Measurements from ENCODE around the gene SORL1-AS1.

The SORL1-AS1 gene

DNA sequence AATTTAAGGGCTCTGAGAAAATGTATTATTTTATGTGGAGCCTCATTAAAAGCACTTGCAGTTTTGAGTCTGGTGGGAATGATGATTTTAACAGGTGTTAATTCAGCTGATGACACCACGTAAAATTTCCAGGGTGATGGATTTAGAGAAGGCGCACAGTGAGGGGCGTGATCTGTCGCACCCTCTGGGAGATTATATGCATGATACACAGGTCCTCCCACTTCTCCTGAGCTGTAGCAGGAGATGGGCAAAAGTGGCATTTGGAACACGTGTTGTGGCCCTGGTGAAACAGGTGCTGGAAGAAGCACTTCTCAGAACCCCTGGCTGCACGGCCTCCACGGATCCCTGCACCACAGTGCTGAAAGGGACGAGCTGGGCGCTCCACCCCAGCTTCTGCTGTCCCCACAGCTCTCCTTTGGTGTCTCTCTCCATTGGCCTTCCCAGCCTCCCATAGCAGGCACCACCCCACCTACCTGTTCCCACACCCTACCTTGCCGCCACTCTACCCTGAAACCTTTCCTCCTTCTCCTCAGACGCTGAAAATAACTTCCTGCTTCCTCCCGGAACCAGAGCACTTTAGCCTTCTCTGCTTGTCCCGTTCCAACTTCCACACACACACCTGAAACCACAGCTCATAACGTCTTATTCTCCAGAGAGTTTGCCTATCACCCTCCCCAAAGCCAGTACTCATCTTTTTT lies 7.5 kb downstream of the SORL1-AS1 start:
- H3K4me1 ChIP-seq (ENCODE audit: control insufficient read depth, insufficient read depth, low read length), result no peaks in the 10 kb centered on the region
- no peak overlapping the region for H3K4me3 ChIP-seq (ENCODE audit: low read length)
- H3K27me3 ChIP-seq (ENCODE audit: control insufficient read depth, insufficient read depth, low read length), result no peaks in the 10 kb centered on the region
- no peak overlapping the region for H3K9ac ChIP-seq (ENCODE audit: low read length)
- no peak overlapping the region for H3K27ac ChIP-seq (ENCODE audit: low read depth, low read length)
- no peaks in the 10 kb centered on the region for H3K36me3 ChIP-seq (ENCODE audit: control insufficient read depth, insufficient read depth, low read length)

DNA sequence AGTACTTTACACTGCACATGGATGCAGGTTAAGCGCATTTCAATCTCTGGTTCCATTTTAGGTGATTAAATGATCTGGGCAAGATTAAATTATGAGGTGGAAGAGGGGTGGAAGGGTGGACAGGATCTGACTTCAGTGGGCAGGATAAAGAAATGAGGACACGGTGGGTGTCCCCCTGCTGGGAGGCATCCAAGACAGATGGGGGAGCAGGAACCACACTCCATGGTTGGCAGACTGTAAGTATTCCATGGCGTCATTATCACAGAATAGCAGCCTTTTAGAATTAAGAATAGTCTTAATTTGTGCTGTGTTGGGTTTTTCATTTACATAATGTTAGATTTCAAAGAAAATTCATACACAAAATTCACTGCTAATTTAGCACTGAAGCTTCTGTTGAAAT lies 8.2 kb downstream of the SORL1-AS1 start:
- H3K4me1 ChIP-seq (ENCODE audit: control insufficient read depth, insufficient read depth, low read length), result no peaks in the 10 kb centered on the region
- no peaks in the 10 kb centered on the region for H3K36me3 ChIP-seq (ENCODE audit: control insufficient read depth, insufficient read depth, low read length)
- no peak overlapping the region for H3K27ac ChIP-seq (ENCODE audit: low read depth, low read length)
- no peaks in the 10 kb centered on the region for H3K27me3 ChIP-seq (ENCODE audit: control insufficient read depth, insufficient read depth, low read length)
- no peak overlapping the region for H3K4me3 ChIP-seq (ENCODE audit: low read length)
- H3K9ac ChIP-seq (ENCODE audit: low read length), result no peak overlapping the region

DNA sequence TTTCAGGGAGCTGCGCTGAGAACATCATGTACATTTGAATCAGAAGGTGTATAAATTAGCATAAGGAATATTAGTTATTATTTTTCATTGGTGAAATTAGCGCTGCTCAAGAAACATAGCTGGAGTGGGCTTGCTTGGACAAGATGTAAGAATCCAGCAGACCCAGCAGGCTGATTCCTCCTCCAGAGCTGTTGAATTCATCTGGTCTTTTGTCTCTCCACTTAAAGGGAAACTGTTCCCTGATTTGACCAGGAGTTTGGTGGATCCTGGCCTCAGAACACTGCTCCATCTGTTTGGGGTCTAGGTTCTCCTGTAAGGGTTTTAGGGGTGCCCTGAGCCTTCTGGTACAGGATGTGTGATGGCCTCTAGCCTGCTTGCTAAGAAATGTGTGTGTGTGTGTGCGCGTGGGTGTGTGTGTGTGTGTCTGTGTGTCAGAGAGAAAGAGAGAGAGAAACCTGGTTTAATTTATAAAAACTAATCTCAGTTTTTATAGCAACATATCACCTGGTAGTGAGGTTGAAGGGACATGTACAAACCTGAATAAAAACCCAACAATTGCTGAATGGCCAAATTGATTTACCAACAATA lies 9.0 kb downstream of the SORL1-AS1 start:
- Histone ChIP-seq H3K4me3 (ENCODE audit: low read length) (no peak overlapping the region), H3K9ac (ENCODE audit: low read length) (no peak overlapping the region), H3K27ac (ENCODE audit: low read depth, low read length) (no peak overlapping the region), H3K4me1 (ENCODE audit: control insufficient read depth, insufficient read depth, low read length) (no peaks in the 10 kb centered on the region), H3K27me3 (ENCODE audit: control insufficient read depth, insufficient read depth, low read length) (no peaks in the 10 kb centered on the region), H3K36me3 (ENCODE audit: control insufficient read depth, insufficient read depth, low read length) (no peaks in the 10 kb centered on the region)

DNA sequence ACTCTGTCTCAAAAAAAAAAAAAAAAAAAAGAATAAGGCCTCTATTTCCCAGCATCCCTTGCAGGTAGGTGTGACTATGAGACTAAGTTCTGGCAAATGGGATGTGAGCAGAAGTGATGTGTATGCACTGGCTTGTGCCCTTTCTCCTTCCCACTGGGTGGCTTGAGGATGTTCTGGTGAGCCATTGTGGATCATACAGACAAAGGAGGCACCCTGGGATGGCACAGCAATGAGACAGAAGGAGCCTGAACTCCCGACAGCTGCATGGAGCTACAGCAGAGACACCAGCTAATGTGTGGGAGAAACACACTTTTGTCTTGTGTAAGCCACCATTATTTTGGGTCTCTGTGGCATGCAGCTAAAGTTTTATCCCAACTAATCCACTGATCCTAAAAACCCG lies 11.2 kb downstream of the SORL1-AS1 start:
- no peaks in the 10 kb centered on the region for H3K4me1 ChIP-seq (ENCODE audit: control insufficient read depth, insufficient read depth, low read length)
- no peak overlapping the region for H3K27ac ChIP-seq (ENCODE audit: low read depth, low read length)
- no peak overlapping the region for H3K4me3 ChIP-seq (ENCODE audit: low read length)
- H3K27me3 ChIP-seq (ENCODE audit: control insufficient read depth, insufficient read depth, low read length), result no peaks in the 10 kb centered on the region
- H3K36me3 ChIP-seq (ENCODE audit: control insufficient read depth, insufficient read depth, low read length), result no peaks in the 10 kb centered on the region
- no peak overlapping the region for H3K9ac ChIP-seq (ENCODE audit: low read length)

DNA sequence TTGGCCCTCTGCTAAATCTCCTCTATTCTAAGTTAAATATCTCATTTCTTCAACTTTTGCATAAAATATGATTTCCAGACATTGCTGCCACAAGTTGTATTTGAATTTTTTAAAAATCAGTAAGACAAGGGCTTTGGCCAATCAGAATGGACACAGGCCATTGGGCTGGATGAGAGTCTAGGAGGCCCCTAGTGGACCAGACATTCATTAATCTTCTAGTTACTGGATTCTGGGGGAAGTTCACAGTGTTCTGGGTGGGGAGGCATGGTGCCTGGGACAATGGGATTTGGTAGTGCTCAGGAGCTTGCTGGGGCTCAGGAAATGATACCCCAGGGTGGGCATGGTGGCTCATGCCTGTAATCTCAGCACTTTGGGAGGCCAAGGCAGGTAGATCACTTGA lies 13.0 kb downstream of the SORL1-AS1 start:
- H3K27ac ChIP-seq (ENCODE audit: low read depth, low read length), result no peak overlapping the region
- no peaks in the 10 kb centered on the region for H3K27me3 ChIP-seq (ENCODE audit: control insufficient read depth, insufficient read depth, low read length)
- no peaks in the 10 kb centered on the region for H3K36me3 ChIP-seq (ENCODE audit: control insufficient read depth, insufficient read depth, low read length)
- no peaks in the 10 kb centered on the region for H3K4me1 ChIP-seq (ENCODE audit: control insufficient read depth, insufficient read depth, low read length)
- no peak overlapping the region for H3K4me3 ChIP-seq (ENCODE audit: low read length)
- H3K9ac ChIP-seq (ENCODE audit: low read length), result no peak overlapping the region

DNA sequence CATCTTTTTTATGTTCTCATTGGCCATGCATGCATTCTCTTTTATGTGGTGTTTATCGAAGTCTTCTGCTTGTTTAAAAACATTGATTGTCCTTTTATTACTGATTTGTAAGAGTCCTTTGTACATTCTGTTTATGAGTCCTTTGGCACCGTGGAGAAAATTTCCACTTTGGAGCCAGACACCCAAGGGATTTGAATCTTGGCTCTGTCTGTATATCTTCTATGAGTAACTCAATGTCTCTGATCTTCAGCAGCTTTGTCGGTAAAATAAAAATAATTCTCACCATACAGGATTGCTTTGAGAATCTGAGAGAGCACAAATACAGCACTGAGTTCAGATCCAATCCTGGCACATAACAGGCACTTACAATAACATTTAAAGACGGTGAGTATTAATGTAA lies 13.4 kb downstream of the SORL1-AS1 start:
- Histone ChIP-seq H3K27ac (ENCODE audit: low read depth, low read length) (no peak overlapping the region), H3K36me3 (ENCODE audit: control insufficient read depth, insufficient read depth, low read length) (no peaks in the 10 kb centered on the region), H3K4me3 (ENCODE audit: low read length) (no peak overlapping the region), H3K9ac (ENCODE audit: low read length) (no peak overlapping the region), H3K4me1 (ENCODE audit: control insufficient read depth, insufficient read depth, low read length) (no peaks in the 10 kb centered on the region), H3K27me3 (ENCODE audit: control insufficient read depth, insufficient read depth, low read length) (no peaks in the 10 kb centered on the region)

DNA sequence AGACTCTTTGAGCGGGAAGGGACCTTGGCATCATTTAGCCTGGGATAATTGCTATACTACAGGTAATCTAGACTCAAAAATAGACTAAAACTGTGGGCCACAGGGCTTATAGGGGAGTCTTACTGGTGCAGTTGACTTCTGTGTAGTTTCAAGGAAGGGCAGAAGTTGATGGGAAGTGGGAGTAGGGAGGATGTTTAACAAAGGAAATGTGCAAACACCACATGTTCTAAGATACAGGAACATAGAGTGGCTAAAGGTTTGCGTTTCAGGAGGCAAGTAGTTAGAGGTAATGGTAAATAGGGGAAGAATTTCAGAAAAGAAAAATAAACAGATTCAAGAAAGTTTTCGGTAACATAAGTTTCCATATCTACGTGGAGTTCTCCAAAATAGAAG lies 15.1 kb downstream of the SORL1-AS1 start:
- Histone ChIP-seq H3K9ac (ENCODE audit: low read length) (no peak overlapping the region), H3K4me1 (ENCODE audit: control insufficient read depth, insufficient read depth, low read length) (no peaks in the 10 kb centered on the region), H3K27ac (ENCODE audit: low read depth, low read length) (no peak overlapping the region), H3K4me3 (ENCODE audit: low read length) (no peak overlapping the region), H3K36me3 (ENCODE audit: control insufficient read depth, insufficient read depth, low read length) (no peaks in the 10 kb centered on the region), H3K27me3 (ENCODE audit: control insufficient read depth, insufficient read depth, low read length) (no peaks in the 10 kb centered on the region)

DNA sequence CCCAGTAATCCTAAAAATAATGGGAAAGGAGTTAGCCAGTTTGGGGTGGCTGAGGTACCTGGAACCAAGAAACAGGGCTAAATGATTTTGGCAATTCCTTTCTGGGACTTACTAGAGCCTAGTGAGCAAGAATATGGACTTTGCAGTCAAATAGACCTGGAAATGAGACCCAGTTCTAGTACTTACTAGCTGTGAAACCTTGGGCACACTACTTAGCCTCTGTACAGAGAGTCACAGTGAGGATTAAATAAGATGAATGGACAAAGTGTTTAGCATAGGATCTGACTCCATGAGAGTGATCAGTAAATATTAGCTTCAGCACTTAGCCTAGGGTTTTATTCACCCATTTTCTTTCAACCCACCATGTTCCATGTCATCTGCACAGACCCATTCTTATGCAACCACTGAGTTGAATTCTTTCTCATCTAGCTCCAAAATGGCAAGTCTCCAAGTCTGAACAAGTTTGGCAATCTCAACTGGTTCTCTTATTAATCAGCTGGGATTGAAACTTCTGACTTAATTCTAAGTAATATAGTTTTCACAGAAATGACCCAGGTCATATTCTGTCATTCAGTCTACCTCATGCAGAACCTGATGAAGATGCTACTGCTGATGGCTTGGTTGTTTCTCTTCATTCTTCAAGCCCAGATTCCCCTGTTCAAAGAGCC lies 15.6 kb downstream of the SORL1-AS1 start:
- no peaks in the 10 kb centered on the region for H3K36me3 ChIP-seq (ENCODE audit: control insufficient read depth, insufficient read depth, low read length)
- H3K27ac ChIP-seq (ENCODE audit: low read depth, low read length), result no peak overlapping the region
- H3K9ac ChIP-seq (ENCODE audit: low read length), result no peak overlapping the region
- H3K4me1 ChIP-seq (ENCODE audit: control insufficient read depth, insufficient read depth, low read length), result no peaks in the 10 kb centered on the region
- H3K27me3 ChIP-seq (ENCODE audit: control insufficient read depth, insufficient read depth, low read length), result no peaks in the 10 kb centered on the region
- no peak overlapping the region for H3K4me3 ChIP-seq (ENCODE audit: low read length)

DNA sequence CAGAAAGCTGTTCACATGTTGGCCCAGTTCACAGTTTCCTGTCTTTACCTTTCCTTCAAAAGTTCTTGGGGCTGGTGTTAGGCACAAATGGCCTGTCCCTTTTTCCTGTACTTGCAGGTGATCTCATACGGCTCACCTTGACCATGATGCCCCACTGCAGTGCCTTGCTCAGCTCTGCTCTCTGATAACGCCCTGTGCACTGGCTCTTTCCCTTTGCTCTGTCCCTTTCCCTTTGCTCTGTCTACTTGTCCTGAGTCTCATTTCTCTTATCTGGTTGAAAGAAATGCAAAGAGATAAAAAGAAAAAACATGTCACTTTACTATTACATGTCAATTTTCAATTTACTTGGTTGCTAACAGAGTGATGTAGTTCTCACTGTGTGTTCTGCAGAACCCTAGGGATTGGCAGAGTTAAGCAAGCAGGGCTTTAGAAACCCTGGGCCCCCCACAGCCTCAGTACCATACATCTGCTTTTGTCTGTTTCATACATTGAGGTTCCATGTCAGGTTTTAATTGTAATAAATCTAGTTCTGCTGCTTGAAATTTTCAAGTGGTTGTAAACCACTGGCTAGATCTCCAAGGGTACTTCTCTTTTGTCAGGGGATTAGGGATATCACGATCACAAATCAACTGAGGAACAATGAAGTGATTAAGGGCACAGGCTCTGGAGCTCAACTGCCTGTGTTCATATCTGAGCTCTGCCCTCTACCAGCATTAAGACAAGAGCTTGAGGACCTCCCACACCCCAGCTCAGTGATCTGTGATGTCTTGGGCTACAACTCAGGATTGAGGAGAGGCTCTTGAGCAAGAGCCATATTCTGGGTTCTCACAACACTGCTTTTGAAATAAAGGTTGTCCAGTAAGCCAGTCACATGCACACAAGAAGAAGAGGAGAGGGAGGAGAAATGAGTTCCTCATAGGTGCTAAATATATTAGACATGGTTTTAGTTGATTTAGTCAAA lies 16.9 kb downstream of the SORL1-AS1 start:
- H3K4me1 ChIP-seq (ENCODE audit: control insufficient read depth, insufficient read depth, low read length), result no peaks in the 10 kb centered on the region
- no peaks in the 10 kb centered on the region for H3K36me3 ChIP-seq (ENCODE audit: control insufficient read depth, insufficient read depth, low read length)
- H3K27ac ChIP-seq (ENCODE audit: low read depth, low read length), result no peak overlapping the region
- no peaks in the 10 kb centered on the region for H3K27me3 ChIP-seq (ENCODE audit: control insufficient read depth, insufficient read depth, low read length)
- H3K9ac ChIP-seq (ENCODE audit: low read length), result no peak overlapping the region
- H3K4me3 ChIP-seq (ENCODE audit: low read length), result no peak overlapping the region

DNA sequence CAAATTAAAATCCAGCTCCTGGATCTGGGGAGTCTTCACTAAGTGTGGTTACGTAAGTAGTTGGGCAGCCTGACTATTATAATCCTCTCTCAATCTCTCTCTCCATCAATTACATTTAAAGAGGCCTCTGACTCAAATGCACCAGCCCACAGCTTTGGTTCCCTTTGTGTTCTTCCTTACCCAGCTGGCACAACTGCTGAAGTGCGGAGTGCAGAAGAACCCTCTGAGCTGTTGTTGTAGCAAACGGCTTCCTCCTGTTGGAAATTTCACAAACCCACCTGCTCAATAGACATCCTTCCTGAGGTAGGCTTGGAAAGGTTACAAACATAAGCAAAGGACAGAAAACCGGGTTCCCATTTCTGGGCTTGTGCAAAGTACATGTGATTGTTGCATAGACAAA lies 17.6 kb downstream of the SORL1-AS1 start:
- H3K9ac ChIP-seq (ENCODE audit: low read length), result no peak overlapping the region
- H3K36me3 ChIP-seq (ENCODE audit: control insufficient read depth, insufficient read depth, low read length), result no peaks in the 10 kb centered on the region
- H3K4me1 ChIP-seq (ENCODE audit: control insufficient read depth, insufficient read depth, low read length), result no peaks in the 10 kb centered on the region
- H3K27me3 ChIP-seq (ENCODE audit: control insufficient read depth, insufficient read depth, low read length), result no peaks in the 10 kb centered on the region
- no peak overlapping the region for H3K4me3 ChIP-seq (ENCODE audit: low read length)
- no peak overlapping the region for H3K27ac ChIP-seq (ENCODE audit: low read depth, low read length)

DNA sequence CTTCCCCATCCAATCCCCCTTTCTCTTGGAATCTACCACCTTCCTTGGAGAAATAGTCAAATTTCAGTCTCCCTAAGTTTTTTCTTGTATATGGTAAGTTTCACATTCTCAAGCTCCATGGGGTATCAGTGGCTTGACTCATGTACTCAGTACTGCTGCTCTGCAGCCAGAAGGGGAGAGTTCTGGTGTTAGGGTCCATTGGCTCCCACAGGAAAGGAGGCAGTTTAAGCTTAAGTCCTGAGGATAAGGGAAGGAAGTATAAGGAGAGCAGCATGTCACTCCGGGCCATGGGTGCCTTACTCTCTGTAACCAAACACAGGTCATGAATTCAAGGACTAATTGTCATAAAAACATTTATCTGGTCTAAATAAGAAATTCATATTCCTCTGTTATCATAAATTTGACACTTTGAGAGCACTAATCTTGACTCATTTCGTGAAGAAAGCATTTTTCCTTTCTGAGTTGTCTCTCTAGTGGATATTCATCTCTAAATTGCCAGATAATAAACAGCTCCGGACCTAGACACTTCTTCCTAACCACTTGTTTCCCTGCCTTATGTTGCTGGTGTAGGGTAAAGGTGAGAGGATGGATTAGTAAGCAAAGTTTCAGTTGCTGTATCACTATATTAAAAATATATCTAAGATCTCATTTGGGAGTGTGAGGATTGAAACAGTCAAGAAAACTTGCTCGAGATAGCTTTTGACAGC lies 20.8 kb downstream of the SORL1-AS1 start:
- Histone ChIP-seq H3K27me3 (ENCODE audit: control insufficient read depth, insufficient read depth, low read length) (no peaks in the 10 kb centered on the region), H3K4me3 (ENCODE audit: low read length) (no peak overlapping the region), H3K4me1 (ENCODE audit: control insufficient read depth, insufficient read depth, low read length) (no peaks in the 10 kb centered on the region), H3K36me3 (ENCODE audit: control insufficient read depth, insufficient read depth, low read length) (no peaks in the 10 kb centered on the region), H3K9ac (ENCODE audit: low read length) (no peak overlapping the region), H3K27ac (ENCODE audit: low read depth, low read length) (no peak overlapping the region)

DNA sequence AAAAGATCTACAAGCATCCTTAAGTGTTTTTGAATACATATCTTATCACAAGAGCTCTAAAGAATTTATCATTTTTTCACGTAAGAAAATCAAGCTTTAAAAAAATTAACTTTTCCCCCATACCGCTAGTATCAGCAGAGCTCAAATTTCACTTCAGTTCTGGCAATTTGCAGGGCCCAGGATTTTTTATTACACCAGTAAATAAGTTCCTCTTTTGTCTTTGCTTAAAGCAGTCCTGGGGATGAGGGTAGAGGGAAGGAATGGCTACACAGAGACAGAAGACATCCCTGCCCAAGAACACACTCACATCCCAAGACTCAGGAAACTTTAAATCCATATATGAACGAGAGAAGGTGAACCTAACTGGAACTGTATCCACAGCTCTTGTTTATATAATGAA lies 23.2 kb downstream of the SORL1-AS1 start:
- H3K36me3 ChIP-seq (ENCODE audit: control insufficient read depth, insufficient read depth, low read length), result no peaks in the 10 kb centered on the region
- peaks cover 3% of the 10 kb centered on the region for H3K4me1 ChIP-seq (ENCODE audit: control insufficient read depth, insufficient read depth, low read length)
- no peak overlapping the region for H3K4me3 ChIP-seq (ENCODE audit: low read length)
- H3K27me3 ChIP-seq (ENCODE audit: control insufficient read depth, insufficient read depth, low read length), result no peaks in the 10 kb centered on the region
- no peak overlapping the region for H3K9ac ChIP-seq (ENCODE audit: low read length)
- H3K27ac ChIP-seq (ENCODE audit: low read depth, low read length), result no peak overlapping the region

Measured in rectal smooth muscle tissue (tissue), 1 donor.